ENCODE data around the gene FBXW7.

GRCh38 chr4:152301381-152301780 is 234.5 kb downstream of the FBXW7 start:
- TF ChIP-seq CTCF (IDR thresholded peaks at IDR 0.05; ENCODE audit: low read depth, low read length) (no peak), MAX (IDR thresholded peaks at IDR 0.05; ENCODE audit: low read depth, low read length) (no peak)

Measured in NB4 (cell line).